PC-9 (cell line): ENCODE results near the gene SLC4A11.

Experiments
- CTCF ChIP-seq: fragments of 200-600 bp; sonication (generic); conservative IDR thresholded peaks from 2 replicates; pipeline ENCODE4 v1.6.1; 2017; ENCODE audit warnings: mixed run types, antibody characterized with exemption, mild to moderate bottlenecking, moderate library complexity
- EZH2 ChIP-seq: fragments of 200-600 bp; sonication (generic); IDR thresholded peaks from 2 replicates; pipeline ENCODE4 v1.8.0; 2017; ENCODE audit warnings: antibody characterized with exemption, low read depth

- TF ChIP-seq CTCF (no peak), EZH2 (no peak)
These were observed 10.8 kb downstream of the SLC4A11 start for GRCh38 chr20:3227936-3228749.
